Body of pancreas (tissue), 4 donors: ENCODE measurements around the gene SWT1.

Experiments used
- POLR2A ChIP-seq, 3 donors: fragments of 450-650 bp; IDR thresholded peaks; one replicate each; pipeline ENCODE4 v1.6.1; 2016; ENCODE audit warnings: antibody characterized with exemption in 3 of 3, mild to moderate bottlenecking in 2 of 3
- TF ChIP-seq, protein P1 (sequence below), 7 experiments: fragments of 450-650 bp in 4 of 7; fragments of 200-600 bp in 3 of 7; sonication (generic) in 3 of 7; IDR thresholded peaks; one replicate each; pipeline ENCODE4 v1.5.1; 2016 to 2019; ENCODE audit warnings: antibody characterized with exemption in 7 of 7

DNA sequence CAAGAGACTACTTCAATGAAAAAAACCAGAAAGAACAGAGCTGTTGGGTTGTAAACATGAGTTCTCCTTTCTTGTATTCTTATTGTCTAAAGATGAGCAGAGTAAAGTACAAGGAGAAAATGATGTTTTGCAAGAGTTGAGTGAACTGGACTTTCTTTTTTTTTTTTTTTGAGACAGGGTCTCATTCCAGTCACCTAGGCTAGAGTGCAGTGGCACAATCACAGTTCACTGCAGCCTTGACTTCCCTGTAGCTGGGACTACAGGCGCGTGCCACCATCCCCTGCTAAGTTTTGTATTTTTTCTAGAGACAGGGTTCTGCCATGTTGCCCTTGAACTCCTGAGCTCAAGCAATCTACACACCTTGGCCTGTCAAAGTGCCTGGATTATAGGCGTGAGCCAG, 167.2 kb downstream of the SWT1 start:
- no peak for TF ChIP-seq POLR2A (IDR thresholded peaks at IDR 0.05)
- TF ChIP-seq, protein P1, sequence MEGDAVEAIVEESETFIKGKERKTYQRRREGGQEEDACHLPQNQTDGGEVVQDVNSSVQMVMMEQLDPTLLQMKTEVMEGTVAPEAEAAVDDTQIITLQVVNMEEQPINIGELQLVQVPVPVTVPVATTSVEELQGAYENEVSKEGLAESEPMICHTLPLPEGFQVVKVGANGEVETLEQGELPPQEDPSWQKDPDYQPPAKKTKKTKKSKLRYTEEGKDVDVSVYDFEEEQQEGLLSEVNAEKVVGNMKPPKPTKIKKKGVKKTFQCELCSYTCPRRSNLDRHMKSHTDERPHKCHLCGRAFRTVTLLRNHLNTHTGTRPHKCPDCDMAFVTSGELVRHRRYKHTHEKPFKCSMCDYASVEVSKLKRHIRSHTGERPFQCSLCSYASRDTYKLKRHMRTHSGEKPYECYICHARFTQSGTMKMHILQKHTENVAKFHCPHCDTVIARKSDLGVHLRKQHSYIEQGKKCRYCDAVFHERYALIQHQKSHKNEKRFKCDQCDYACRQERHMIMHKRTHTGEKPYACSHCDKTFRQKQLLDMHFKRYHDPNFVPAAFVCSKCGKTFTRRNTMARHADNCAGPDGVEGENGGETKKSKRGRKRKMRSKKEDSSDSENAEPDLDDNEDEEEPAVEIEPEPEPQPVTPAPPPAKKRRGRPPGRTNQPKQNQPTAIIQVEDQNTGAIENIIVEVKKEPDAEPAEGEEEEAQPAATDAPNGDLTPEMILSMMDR (IDR thresholded peaks at IDR 0.05): no peak
